HUES64 (cell line): ENCODE data around the gene RIT1.

Experiments used
- H3K27ac ChIP-seq: 2 replicates; pipeline ENCODE4 v1.7.0; 2013; ENCODE audit warnings: low read depth, low read length, inconsistent platforms
- H3K27me3 ChIP-seq: 2 replicates; pipeline ENCODE4 v1.6.1; 2013; ENCODE audit warnings: mild to moderate bottlenecking, low read length; ENCODE audit not compliant: insufficient read depth
- H3K36me3 ChIP-seq: 2 replicates; pipeline ENCODE4 v1.6.1; 2013; ENCODE audit warnings: mild to moderate bottlenecking, low read length; ENCODE audit not compliant: insufficient read depth
- H3K4me1 ChIP-seq: 2 replicates; pipeline ENCODE4 v1.6.1; 2013; ENCODE audit warnings: mild to moderate bottlenecking, low read length, moderate library complexity; ENCODE audit not compliant: insufficient read depth
- H3K4me3 ChIP-seq: 2 replicates; pipeline ENCODE4 v1.5.1; 2013; ENCODE audit warnings: mild to moderate bottlenecking, low read length, moderate library complexity
- H3K9ac ChIP-seq: 2 replicates; pipeline ENCODE4 v1.6.1; 2013; ENCODE audit warnings: mild to moderate bottlenecking, low read depth, low read length
- H3K9me3 ChIP-seq: 2 replicates; pipeline ENCODE4 v1.6.1; 2013; ENCODE audit warnings: low read depth, low read length; ENCODE audit not compliant: insufficient read depth
- WGBS: fragments of 150-250, 120-280 bp; methylation state at CpG from one replicate; pipeline ENCODE4 v1.1.7; 2013; ENCODE audit warnings: missing lambda C conversion rate; 5-methylcytosine and 5-hydroxymethylcytosine counted together

RIT1 gene

GRCh38 chr1:155847823-155848529 is 63.2 kb downstream of the RIT1 start:
- Histone ChIP-seq H3K9me3 (no peaks in the 10 kb centered on the region), H3K4me1 (no peaks in the 10 kb centered on the region), H3K27ac (no peak overlapping the region), H3K27me3 (no peaks in the 10 kb centered on the region), H3K36me3 (peaks cover 75% of the 10 kb centered on the region), H3K4me3 (no peak overlapping the region), H3K9ac (no peak overlapping the region)
- WGBS = no CpG with 5 or more reads among the region's 1 CpG
